Keratinocyte (primary cell): ENCODE results near the gene ASB6. TPM values are rescaled to one million over a fixed set of nuclear protein-coding genes. Genes with fewer than 3 reads are reported as not detected.

Source experiments
- DNase-seq: peaks from one replicate; pipeline ENCODE4 v3.0.0-alpha.2; 2011; ENCODE audit warnings: low read depth, missing footprints, low spot score
- FAIRE-seq: peaks from 2 replicates; lab custom pipeline; 2011; peaks lifted over from hg19 to GRCh38; lab: Jason Lieb, UNC
- H2AFZ ChIP-seq: 2 replicates; pipeline ENCODE4 v1.6.0; 2012; ENCODE audit warnings: low read length, control low read depth, inconsistent platforms; ENCODE audit not compliant: control insufficient read depth
- H3K27ac ChIP-seq: 2 replicates; pipeline ENCODE4 v1.5.1; 2011; ENCODE audit warnings: low read length; ENCODE audit not compliant: control insufficient read depth, insufficient read depth
- H3K27me3 ChIP-seq: 3 replicates; pipeline ENCODE4 v1.6.0; 2011; ENCODE audit warnings: low read length; ENCODE audit not compliant: control insufficient read depth, insufficient read depth; ENCODE audit errors: extremely low read depth
- H3K36me3 ChIP-seq, 2 experiments: 2 replicates in 1 of 2; 3 replicates in 1 of 2; pipeline ENCODE4 v1.5.1; 2011; ENCODE audit warnings: low read length in 2 of 2, mild to moderate bottlenecking in 1 of 2; ENCODE audit not compliant: control insufficient read depth in 2 of 2, insufficient read depth in 2 of 2; ENCODE audit errors: extremely low read depth in 1 of 2
- H3K4me1 ChIP-seq: 3 replicates; pipeline ENCODE4 v1.5.1; 2011; ENCODE audit warnings: low read length; ENCODE audit not compliant: control insufficient read depth, insufficient read depth; ENCODE audit errors: extremely low read depth
- H3K4me2 ChIP-seq: 3 replicates; pipeline ENCODE4 v1.6.0; 2011; ENCODE audit warnings: low read depth, low read length; ENCODE audit not compliant: control insufficient read depth, insufficient read depth; ENCODE audit errors: extremely low read depth
- H3K4me3 ChIP-seq, 3 experiments: fragments of 200-600 bp in 1 of 3; sonication (generic) in 1 of 3; 2 replicates in 2 of 3; 3 replicates in 1 of 3; pipeline ENCODE4 v1.5.1; 2011 to 2016; ENCODE audit warnings: low read length in 3 of 3, mild to moderate bottlenecking in 3 of 3, control low read depth in 2 of 3, inconsistent platforms in 1 of 3, low read depth in 1 of 3, mixed read lengths in 1 of 3, mixed run types in 1 of 3, moderate library complexity in 1 of 3; ENCODE audit not compliant: control insufficient read depth in 2 of 3, insufficient read depth in 2 of 3; ENCODE audit errors: extremely low read depth in 1 of 3
- H3K79me2 ChIP-seq: 2 replicates; pipeline ENCODE4 v1.6.0; 2012; ENCODE audit warnings: low read length; ENCODE audit not compliant: control insufficient read depth, insufficient read depth
- H3K9ac ChIP-seq: 3 replicates; pipeline ENCODE4 v1.6.0; 2011; ENCODE audit warnings: low read length; ENCODE audit not compliant: control insufficient read depth, insufficient read depth; ENCODE audit errors: extremely low read depth
- H3K9me1 ChIP-seq: 3 replicates; pipeline ENCODE4 v1.6.0; 2011; ENCODE audit warnings: low read length; ENCODE audit not compliant: control insufficient read depth, insufficient read depth; ENCODE audit errors: extremely low read depth
- H3K9me3 ChIP-seq: 2 replicates; pipeline ENCODE4 v1.5.1; 2012; ENCODE audit warnings: low read depth, low read length; ENCODE audit not compliant: control insufficient read depth
- H4K20me1 ChIP-seq: 3 replicates; pipeline ENCODE4 v1.6.0; 2011; ENCODE audit warnings: low read length; ENCODE audit not compliant: control insufficient read depth, insufficient read depth; ENCODE audit errors: extremely low read depth
- EZH2 ChIP-seq: IDR thresholded peaks from one replicate; pipeline ENCODE4 v1.6.1; 2012; ENCODE audit warnings: inconsistent platforms, mild to moderate bottlenecking, low read length, moderate library complexity
- dilution Hi-C: fragments of 300-500 bp; cut with MboI; formaldehyde crosslinking; loops from one replicate; pipeline ENCODE4 v1.7.0; 2020; ENCODE audit warnings: low sequenced_read_pairs; ENCODE audit not compliant: extremely low pct_ligation_motif_present
- polyA plus RNA-seq, 5 experiments: library from polyadenylated mRNA; depleted of rRNA in 3 of 5; stranded (reverse) in 3 of 5; stranded (forward) in 1 of 5; unstranded in 1 of 5; fragments of >200 nt; gene quantifications; 1 replicate in 1 of 5; 2 replicates in 3 of 5; 3 replicates in 1 of 5; pipeline versions ENCODE4 v1.2.1 to v1.2.3, GENCODE V29; 2011 to 2012; ENCODE audit warnings: missing spikeins in 2 of 5, low read depth in 1 of 5, low replicate concordance in 1 of 5
- TF ChIP-seq, protein P1 (sequence below), 3 experiments: IDR thresholded peaks in 1 of 3; conservative IDR thresholded peaks in 1 of 3; optimal IDR thresholded peaks in 1 of 3; 2 replicates in 2 of 3; 3 replicates in 1 of 3; pipeline versions ENCODE3 to v1.5.1; 2011; ENCODE audit warnings: low read length in 3 of 3, mild to moderate bottlenecking in 3 of 3, moderate library complexity in 2 of 3, control low read depth in 1 of 3, inconsistent platforms in 1 of 3; ENCODE audit not compliant: insufficient read depth in 2 of 3; ENCODE audit errors: extremely low read depth in 1 of 3

The ASB6 gene
- polyA plus RNA-seq, 1 donor (not counting 4 experiments of a cell fraction or from before 2014, with no cell fraction given) = 16.3 TPM

DNA sequence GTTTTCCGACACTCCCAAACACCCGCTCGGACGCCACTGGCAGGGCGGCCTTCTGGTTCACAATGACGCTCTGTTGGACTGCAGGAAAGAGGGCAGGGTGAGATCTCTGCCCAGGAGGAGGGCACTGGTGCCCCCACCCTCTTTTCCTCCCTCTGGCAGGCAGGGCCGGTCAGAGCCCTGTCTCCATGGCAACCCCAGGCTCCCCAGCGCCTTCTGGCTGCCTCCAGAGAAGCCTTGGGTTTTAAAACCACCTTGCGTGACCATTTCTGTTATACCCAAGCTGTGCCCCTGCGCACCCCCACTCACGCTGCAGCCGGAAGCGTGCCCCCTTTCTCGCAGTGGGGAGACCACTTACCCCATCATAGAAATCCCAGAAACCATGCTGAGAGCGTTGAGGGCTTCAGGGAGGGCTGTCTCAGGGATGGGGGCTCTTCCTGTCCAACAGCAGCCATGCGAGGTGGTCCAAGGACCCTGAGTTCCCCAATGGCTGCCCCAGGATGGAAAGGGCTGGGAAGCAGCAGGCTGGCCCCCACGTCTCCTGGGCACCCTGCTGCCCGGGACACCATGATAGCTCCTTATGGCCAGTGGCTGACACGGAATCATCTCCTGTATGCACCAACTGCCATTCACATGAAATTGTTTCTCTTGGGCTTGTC is 28.3 kb downstream of the ASB6 start:
- no peak overlapping the region for H3K9ac ChIP-seq
- FAIRE-seq = no peak
- H3K27ac ChIP-seq = no peak overlapping the region
- H2AFZ ChIP-seq = no peak overlapping the region
- dilution Hi-C loops = loop anchor here (25.0 kb wide), 1 partner anchor 451 kb away; no protein-coding TSS in a partner anchor
- no peaks in the 10 kb centered on the region for H3K36me3 ChIP-seq
- peaks cover 16% of the 10 kb centered on the region for H3K4me1 ChIP-seq
- no peak overlapping the region for H3K4me2 ChIP-seq
- no peaks in the 10 kb centered on the region for H3K27me3 ChIP-seq
- H3K79me2 ChIP-seq = no peaks in the 10 kb centered on the region
- no peak for TF ChIP-seq EZH2
- TF ChIP-seq, protein P1, sequence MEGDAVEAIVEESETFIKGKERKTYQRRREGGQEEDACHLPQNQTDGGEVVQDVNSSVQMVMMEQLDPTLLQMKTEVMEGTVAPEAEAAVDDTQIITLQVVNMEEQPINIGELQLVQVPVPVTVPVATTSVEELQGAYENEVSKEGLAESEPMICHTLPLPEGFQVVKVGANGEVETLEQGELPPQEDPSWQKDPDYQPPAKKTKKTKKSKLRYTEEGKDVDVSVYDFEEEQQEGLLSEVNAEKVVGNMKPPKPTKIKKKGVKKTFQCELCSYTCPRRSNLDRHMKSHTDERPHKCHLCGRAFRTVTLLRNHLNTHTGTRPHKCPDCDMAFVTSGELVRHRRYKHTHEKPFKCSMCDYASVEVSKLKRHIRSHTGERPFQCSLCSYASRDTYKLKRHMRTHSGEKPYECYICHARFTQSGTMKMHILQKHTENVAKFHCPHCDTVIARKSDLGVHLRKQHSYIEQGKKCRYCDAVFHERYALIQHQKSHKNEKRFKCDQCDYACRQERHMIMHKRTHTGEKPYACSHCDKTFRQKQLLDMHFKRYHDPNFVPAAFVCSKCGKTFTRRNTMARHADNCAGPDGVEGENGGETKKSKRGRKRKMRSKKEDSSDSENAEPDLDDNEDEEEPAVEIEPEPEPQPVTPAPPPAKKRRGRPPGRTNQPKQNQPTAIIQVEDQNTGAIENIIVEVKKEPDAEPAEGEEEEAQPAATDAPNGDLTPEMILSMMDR (optimal IDR thresholded peaks at IDR 0.05 in 1 of 3, IDR thresholded peaks at IDR 0.05 in 1 of 3, conservative IDR thresholded peaks at IDR 0.05 in 1 of 3; ENCODE audit: extremely low read depth in 1 of 3, insufficient read depth in 2 of 3, low read length in 3 of 3) = no peak
- H4K20me1 ChIP-seq = no peaks in the 10 kb centered on the region
- H3K9me3 ChIP-seq = no peaks in the 10 kb centered on the region
- no peak overlapping the region for H3K4me3 ChIP-seq
- no peak for DNase-seq
- H3K9me1 ChIP-seq = no peaks in the 10 kb centered on the region

DNA sequence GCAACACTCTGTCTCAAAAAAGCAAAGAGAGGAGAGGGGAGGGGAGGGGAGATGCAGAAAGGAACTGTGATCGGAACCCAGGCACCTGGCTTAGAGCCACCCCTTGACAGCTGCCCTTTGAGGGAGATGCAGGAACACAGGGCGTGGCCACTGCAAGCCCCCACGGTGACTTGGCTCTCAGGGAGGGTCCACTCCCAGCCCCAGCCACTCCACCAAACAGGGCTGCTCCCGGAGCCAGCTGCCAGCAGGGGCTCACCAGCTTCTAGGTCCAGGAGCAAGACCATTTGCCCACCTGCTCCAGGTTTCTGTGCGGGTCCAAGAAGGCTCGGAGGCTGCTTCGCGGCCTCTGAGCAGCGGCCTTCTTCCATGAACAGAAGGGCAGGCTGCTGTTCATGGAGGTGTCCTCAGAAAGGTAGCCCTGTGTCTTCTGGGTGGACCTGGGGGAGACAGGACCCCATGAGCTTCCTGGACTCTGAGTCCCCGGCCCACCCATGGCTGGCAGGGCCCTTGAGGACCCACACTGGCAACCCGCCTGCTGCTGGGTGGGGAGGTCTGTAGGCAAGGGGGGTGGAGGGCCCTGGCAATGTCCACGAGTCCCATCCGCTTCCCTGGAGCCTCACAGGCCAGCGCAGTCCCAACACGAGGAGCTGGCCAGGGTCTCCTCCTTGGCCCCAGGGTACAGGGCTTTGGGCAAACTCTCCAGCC is 29.0 kb downstream of the ASB6 start:
- no peak for FAIRE-seq
- no peaks in the 10 kb centered on the region for H3K79me2 ChIP-seq
- H3K27me3 ChIP-seq = no peaks in the 10 kb centered on the region
- peaks cover 16% of the 10 kb centered on the region for H3K4me1 ChIP-seq
- H3K27ac ChIP-seq = no peak overlapping the region
- no peak for DNase-seq
- H3K9me1 ChIP-seq = no peaks in the 10 kb centered on the region
- no peak overlapping the region for H3K9ac ChIP-seq
- H3K4me3 ChIP-seq = no peak overlapping the region
- H3K36me3 ChIP-seq = no peaks in the 10 kb centered on the region
- H3K9me3 ChIP-seq = no peaks in the 10 kb centered on the region
- no peaks in the 10 kb centered on the region for H4K20me1 ChIP-seq
- no peak overlapping the region for H3K4me2 ChIP-seq
- no peak for TF ChIP-seq EZH2
- TF ChIP-seq, protein P1 (optimal IDR thresholded peaks at IDR 0.05 in 1 of 3, IDR thresholded peaks at IDR 0.05 in 1 of 3, conservative IDR thresholded peaks at IDR 0.05 in 1 of 3; ENCODE audit: extremely low read depth in 1 of 3, insufficient read depth in 2 of 3, low read length in 3 of 3) = no peak
- dilution Hi-C loops = loop anchor here (25.0 kb wide), 1 partner anchor 451 kb away; no protein-coding TSS in a partner anchor
- no peak overlapping the region for H2AFZ ChIP-seq
